PC-9 (cell line): ENCODE results near the gene IL31. TPM values are rescaled to one million over a fixed set of nuclear protein-coding genes. Genes with fewer than 3 reads are reported as not detected.

Experiments
- BruUV-seq: library from RNA; stranded (reverse); fragments of 400-500 nt; replicated peaks from 2 replicates; lab custom pipeline; 2021; lab: Mats Ljungman, UMichigan
- CTCF ChIA-PET: fragments of 300-600 bp; sonication (Branson Sonifier 250); formaldehyde crosslinking; loops from one replicate; lab custom pipeline; 2022; ENCODE audit warnings: antibody characterized with exemption; lab: Charles Lee
- POLR2A ChIA-PET: fragments of 300-600 bp; sonication (Branson Sonifier 250); formaldehyde crosslinking; loops from one replicate; lab custom pipeline; 2022; ENCODE audit warnings: antibody characterized with exemption; ENCODE audit not compliant: unreplicated experiment; lab: Charles Lee
- DNase-seq, 2 experiments: peaks; one replicate each; pipeline versions ENCODE4 v3.0.0 to v3.0.0-alpha.2; 2015 to 2022; ENCODE audit warnings: mixed read lengths in 1 of 2
- H2AFZ ChIP-seq: fragments of 200-600 bp; sonication (generic); 2 replicates; pipeline ENCODE4 v1.8.1; 2017; ENCODE audit warnings: antibody characterized with exemption
- H3F3A ChIP-seq: fragments of 200-600 bp; sonication (generic); 2 replicates; pipeline ENCODE4 v1.8.1; 2017; ENCODE audit warnings: antibody characterized with exemption, mild to moderate bottlenecking, low read depth; ENCODE audit not compliant: insufficient read depth
- H3K27ac ChIP-seq: fragments of 200-600 bp; sonication (generic); 2 replicates; pipeline ENCODE4 v1.6.1; 2016; ENCODE audit warnings: mixed run types
- H3K27me3 ChIP-seq: fragments of 200-600 bp; sonication (generic); 2 replicates; pipeline ENCODE4 v1.6.1; 2016; ENCODE audit warnings: low read depth, mixed run types; ENCODE audit not compliant: insufficient read depth
- H3K36me3 ChIP-seq: fragments of 200-600 bp; sonication (generic); 2 replicates; pipeline ENCODE4 v1.6.1; 2016; ENCODE audit warnings: low read depth, mixed run types
- H3K4me1 ChIP-seq: fragments of 200-600 bp; sonication (generic); replicated peaks from 2 replicates; pipeline ENCODE4 v1.6.1; 2016; ENCODE audit warnings: mixed run types; ENCODE audit not compliant: insufficient read depth
- H3K4me2 ChIP-seq: fragments of 200-600 bp; sonication (generic); 2 replicates; pipeline ENCODE4 v1.6.1; 2017; ENCODE audit warnings: mixed run types
- H3K4me3 ChIP-seq: fragments of 200-600 bp; sonication (generic); 2 replicates; pipeline ENCODE4 v1.6.1; 2016; ENCODE audit warnings: mixed run types
- H3K79me2 ChIP-seq: fragments of 200-600 bp; sonication (generic); 2 replicates; pipeline ENCODE4 v1.6.1; 2017; ENCODE audit warnings: low read depth, mixed run types
- H3K9me2 ChIP-seq: fragments of 200-600 bp; sonication (generic); 2 replicates; pipeline ENCODE4 v1.8.1; 2017; ENCODE audit warnings: mild to moderate bottlenecking; ENCODE audit not compliant: insufficient read depth
- H3K9me3 ChIP-seq: fragments of 200-600 bp; sonication (generic); 2 replicates; pipeline ENCODE4 v1.8.1; 2016; ENCODE audit warnings: low read depth; ENCODE audit not compliant: insufficient read depth
- H4K20me1 ChIP-seq: fragments of 200-600 bp; sonication (generic); 2 replicates; pipeline ENCODE4 v1.8.1; 2017; ENCODE audit not compliant: insufficient read depth
- CTCF ChIP-seq: fragments of 200-600 bp; sonication (generic); conservative IDR thresholded peaks from 2 replicates; pipeline ENCODE4 v1.6.1; 2017; ENCODE audit warnings: mixed run types, antibody characterized with exemption, mild to moderate bottlenecking, moderate library complexity
- EZH2 ChIP-seq: fragments of 200-600 bp; sonication (generic); IDR thresholded peaks from 2 replicates; pipeline ENCODE4 v1.8.0; 2017; ENCODE audit warnings: antibody characterized with exemption, low read depth
- intact Hi-C: fragments of 100-400 bp; cut with micrococcal nuclease; formaldehyde crosslinking; loops from one replicate; pipeline ENCODE4 v1.10.0; 2022; ENCODE audit not compliant: unreplicated experiment
- total RNA-seq: library from RNA; stranded (reverse); gene quantifications from 2 replicates; pipeline ENCODE4 v1.2.3, GENCODE V29; 2021

IL31 gene
- total RNA-seq, 1 experiment from 2014 or later, result not detected

- no peak overlapping the region for H3K27ac ChIP-seq
- H3K36me3 ChIP-seq, result 0 out of 2 replicates have a peak, but pooled peaks cover 2% of the 10 kb centered on the region
- POLR2A ChIA-PET, result no interaction called here
- H3K9me2 ChIP-seq, result no peaks in the 10 kb centered on the region
- no peak overlapping the region for H3K4me3 ChIP-seq
- no peak for DNase-seq
- H2AFZ ChIP-seq, result no peak overlapping the region
- CTCF ChIA-PET, result no interaction called here
- peaks cover 29% of the 10 kb centered on the region; the same call in 1 of the 2 replicates for H3F3A ChIP-seq
- intact Hi-C loops, result no loop called here
- H4K20me1 ChIP-seq, result no peaks in the 10 kb centered on the region
- peaks cover 6% of the 10 kb centered on the region; the same call in 1 of the 2 replicates for H3K4me1 ChIP-seq
- H3K4me2 ChIP-seq, result no peak overlapping the region
- no peaks in the 10 kb centered on the region for H3K79me2 ChIP-seq
- H3K27me3 ChIP-seq, result no peaks in the 10 kb centered on the region
- no TSS peak for BruUV-seq
- TF ChIP-seq CTCF, result no peak
- no peak for TF ChIP-seq EZH2
- no peaks in the 10 kb centered on the region for H3K9me3 ChIP-seq
Observed at GRCh38 chr12:122206111-122206881, 32.3 kb upstream of the IL31 start.

GRCh38 chr12:122205053-122205925, 31.3 kb upstream of the IL31 start:
- H3K4me2 ChIP-seq, result no peak overlapping the region
- intact Hi-C loops, result no loop called here
- no peaks in the 10 kb centered on the region for H3K9me2 ChIP-seq
- H3K79me2 ChIP-seq, result no peaks in the 10 kb centered on the region
- TSS peak; percentile 10 for BruUV-seq
- POLR2A ChIA-PET, result no interaction called here
- no peak overlapping the region for H2AFZ ChIP-seq
- no peak for DNase-seq
- CTCF ChIA-PET, result no interaction called here
- H3K27me3 ChIP-seq, result no peaks in the 10 kb centered on the region
- H4K20me1 ChIP-seq, result no peaks in the 10 kb centered on the region
- H3F3A ChIP-seq, result peaks cover 29% of the 10 kb centered on the region; the same call in 1 of the 2 replicates
- H3K4me3 ChIP-seq, result no peak overlapping the region
- TF ChIP-seq CTCF, result no peak
- TF ChIP-seq EZH2, result no peak
- H3K27ac ChIP-seq, result no peak overlapping the region
- H3K36me3 ChIP-seq, result no peaks in the 10 kb centered on the region
- H3K4me1 ChIP-seq, result peaks cover 6% of the 10 kb centered on the region; the same call in 1 of the 2 replicates
- H3K9me3 ChIP-seq, result no peaks in the 10 kb centered on the region

GRCh38 chr12:122204167-122205052, 30.4 kb upstream of the IL31 start:
- Histone ChIP-seq H3K79me2 (no peaks in the 10 kb centered on the region), H3K9me3 (no peaks in the 10 kb centered on the region), H3K27me3 (no peaks in the 10 kb centered on the region), H3K4me3 (peak overlapping the region; percentile 57; the same call in 1 of the 2 replicates), H2AFZ (no peak overlapping the region), H4K20me1 (no peaks in the 10 kb centered on the region), H3K36me3 (no peaks in the 10 kb centered on the region), H3F3A (peaks cover 29% of the 10 kb centered on the region; the same call in 1 of the 2 replicates), H3K4me2 (peak overlapping the region; percentile 85), H3K27ac (no peak overlapping the region), H3K9me2 (no peaks in the 10 kb centered on the region), H3K4me1 (peaks cover 6% of the 10 kb centered on the region; the same call in 1 of the 2 replicates)
- TF ChIP-seq CTCF (no peak), EZH2 (no peak)
- BruUV-seq, result no TSS peak
- intact Hi-C loops, result no loop called here
- CTCF ChIA-PET, result no interaction called here
- DNase-seq, result no peak
- POLR2A ChIA-PET, result interaction anchor here (0.6 kb wide), 1 partner anchor 132 kb away, joined by 5 read pairs; no protein-coding TSS in a partner anchor
